GM23248 (cell line): ENCODE measurements around the gene GSX1.

ENCODE experiments used
- EZH2 ChIP-seq: fragments of 200-600 bp; sonication (generic); IDR thresholded peaks from 2 replicates; pipeline ENCODE4 v1.6.1; 2018; ENCODE audit warnings: antibody characterized with exemption, mild to moderate bottlenecking; ENCODE audit not compliant: insufficient read depth, poor library complexity, severe bottlenecking
- EZH2phosphoT487 ChIP-seq: fragments of 200-600 bp; sonication (generic); IDR thresholded peaks from 2 replicates; pipeline ENCODE4 v1.6.1; 2018; ENCODE audit warnings: antibody characterized with exemption, moderate library complexity, mild to moderate bottlenecking, low read depth; ENCODE audit not compliant: insufficient read depth

GRCh38 chr13:27791146-27791900 lies 960 bp upstream of the GSX1 start:
- TF ChIP-seq EZH2, result peak; percentile 58
- TF ChIP-seq EZH2phosphoT487, result no peak
